HG03066 (cell line): ENCODE data around the gene SMC1B.
"Not testable (repeated sequence)": the region's sequence is repeated elsewhere in the genome, so short reads cannot be mapped to it uniquely, and the experiment has no call there.

Experiments
- ATAC-seq: cut with Tn5 transposase; IDR thresholded peaks from one replicate; pipeline ENCODE4 v1.9.1; 2021; ENCODE audit warnings: low read depth; ENCODE audit not compliant: unreplicated experiment

The SMC1B gene

GRCh38 chr22:45328261-45328660 lies 85.1 kb downstream of the SMC1B start:
- ATAC-seq, result not testable (repeated sequence)

GRCh38 chr22:45324311-45324711 lies 89.1 kb downstream of the SMC1B start:
- no peak for ATAC-seq

- no peak for ATAC-seq
These were observed 89.7 kb downstream of the SMC1B start for GRCh38 chr22:45323695-45324094.

GRCh38 chr22:45322873-45323525 lies 90.4 kb downstream of the SMC1B start:
- no peak for ATAC-seq

- no peak for ATAC-seq
These were observed 91.6 kb downstream of the SMC1B start for GRCh38 chr22:45321827-45322226.

GRCh38 chr22:45320357-45320976 lies 92.9 kb downstream of the SMC1B start:
- ATAC-seq, result no peak

- ATAC-seq, result no peak
These were observed 94.1 kb downstream of the SMC1B start for GRCh38 chr22:45319324-45319685.

- peak; percentile 27 for ATAC-seq
These were observed 94.7 kb downstream of the SMC1B start for GRCh38 chr22:45318558-45319323.

GRCh38 chr22:45318168-45318557 lies 95.2 kb downstream of the SMC1B start:
- ATAC-seq, result peak; percentile 68

GRCh38 chr22:45317551-45318167 lies 95.7 kb downstream of the SMC1B start:
- ATAC-seq, result no peak

- no peak for ATAC-seq
These were observed 96.4 kb downstream of the SMC1B start for GRCh38 chr22:45316796-45317526.

GRCh38 chr22:45314786-45315185 lies 98.6 kb downstream of the SMC1B start:
- no peak for ATAC-seq

- no peak for ATAC-seq
These were observed 99.2 kb downstream of the SMC1B start for GRCh38 chr22:45314054-45314721.

- ATAC-seq, result no peak
These were observed 100.5 kb downstream of the SMC1B start for GRCh38 chr22:45312856-45313255.

- no peak for ATAC-seq
These were observed 101.0 kb downstream of the SMC1B start for GRCh38 chr22:45312415-45312814.

GRCh38 chr22:45310977-45311531 lies 102.3 kb downstream of the SMC1B start:
- no peak for ATAC-seq

- peak; percentile 3 for ATAC-seq
These were observed 102.9 kb downstream of the SMC1B start for GRCh38 chr22:45310331-45310976.

- ATAC-seq, result peak; percentile 67
These were observed 103.8 kb downstream of the SMC1B start, which contains the start of gene FAM118A for GRCh38 chr22:45309422-45310227. FAM118A (plus strand) TSS chr22:45309934; CDS start chr22:45322380, 12,446 bp downstream.
